ENCODE data around the gene NT5C1A.

NT5C1A gene

GRCh38 chr1:39637361-39637760 is 34.5 kb downstream of the NT5C1A start:
- DNase-seq (ENCODE audit: low read depth in 2 of 2) = no peak

GRCh38 chr1:39635871-39636210 is 36.1 kb downstream of the NT5C1A start:
- no peak for DNase-seq (ENCODE audit: low read depth in 2 of 2)

- no peak for DNase-seq (ENCODE audit: low read depth in 2 of 2)
These were observed 36.6 kb downstream of the NT5C1A start for GRCh38 chr1:39635205-39635870.

- DNase-seq (ENCODE audit: low read depth in 2 of 2) = no peak
These were observed 38.5 kb downstream of the NT5C1A start for GRCh38 chr1:39633422-39633821.

DNA sequence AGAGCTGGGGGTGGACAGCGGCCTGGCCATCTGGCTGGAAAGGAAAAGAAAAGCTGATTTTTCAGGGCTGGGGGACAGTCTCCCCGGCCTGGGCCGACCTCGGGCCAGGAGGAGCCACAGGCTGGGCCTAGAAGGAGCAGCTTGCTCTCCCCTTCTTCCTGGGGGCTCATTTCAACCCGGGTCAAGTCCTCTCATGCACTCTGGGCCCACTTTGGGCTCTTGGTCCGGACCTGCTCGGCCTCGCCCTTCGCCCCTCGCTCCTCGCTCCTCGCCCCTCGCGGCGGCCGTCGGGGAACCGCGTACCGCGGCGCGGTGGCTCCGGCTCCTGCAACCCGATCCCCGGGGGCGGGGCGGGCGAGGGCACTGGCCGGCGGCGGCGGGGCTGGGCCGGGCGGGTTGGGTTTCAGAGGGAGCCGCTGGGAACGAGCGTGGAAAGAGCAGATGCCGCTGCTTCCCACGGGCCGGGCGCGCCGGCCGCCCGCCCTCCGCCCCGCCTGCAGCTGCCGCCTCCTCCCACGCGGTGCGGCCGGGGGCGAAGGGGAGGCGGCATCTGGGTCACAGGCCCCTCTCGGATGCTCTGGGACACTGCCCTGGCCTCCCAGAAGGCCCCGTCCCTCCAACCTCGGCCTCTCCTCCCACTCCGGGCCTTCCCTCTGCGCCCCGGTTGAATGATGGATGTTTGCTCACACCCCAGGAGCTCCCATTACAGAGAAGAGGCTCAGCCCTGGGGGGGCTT is 39.1 kb downstream of the NT5C1A start:
- no peak for DNase-seq (ENCODE audit: low read depth in 2 of 2)

- no peak for DNase-seq (ENCODE audit: low read depth in 2 of 2)
These were observed 39.6 kb downstream of the NT5C1A start for GRCh38 chr1:39632323-39632681.

DNA sequence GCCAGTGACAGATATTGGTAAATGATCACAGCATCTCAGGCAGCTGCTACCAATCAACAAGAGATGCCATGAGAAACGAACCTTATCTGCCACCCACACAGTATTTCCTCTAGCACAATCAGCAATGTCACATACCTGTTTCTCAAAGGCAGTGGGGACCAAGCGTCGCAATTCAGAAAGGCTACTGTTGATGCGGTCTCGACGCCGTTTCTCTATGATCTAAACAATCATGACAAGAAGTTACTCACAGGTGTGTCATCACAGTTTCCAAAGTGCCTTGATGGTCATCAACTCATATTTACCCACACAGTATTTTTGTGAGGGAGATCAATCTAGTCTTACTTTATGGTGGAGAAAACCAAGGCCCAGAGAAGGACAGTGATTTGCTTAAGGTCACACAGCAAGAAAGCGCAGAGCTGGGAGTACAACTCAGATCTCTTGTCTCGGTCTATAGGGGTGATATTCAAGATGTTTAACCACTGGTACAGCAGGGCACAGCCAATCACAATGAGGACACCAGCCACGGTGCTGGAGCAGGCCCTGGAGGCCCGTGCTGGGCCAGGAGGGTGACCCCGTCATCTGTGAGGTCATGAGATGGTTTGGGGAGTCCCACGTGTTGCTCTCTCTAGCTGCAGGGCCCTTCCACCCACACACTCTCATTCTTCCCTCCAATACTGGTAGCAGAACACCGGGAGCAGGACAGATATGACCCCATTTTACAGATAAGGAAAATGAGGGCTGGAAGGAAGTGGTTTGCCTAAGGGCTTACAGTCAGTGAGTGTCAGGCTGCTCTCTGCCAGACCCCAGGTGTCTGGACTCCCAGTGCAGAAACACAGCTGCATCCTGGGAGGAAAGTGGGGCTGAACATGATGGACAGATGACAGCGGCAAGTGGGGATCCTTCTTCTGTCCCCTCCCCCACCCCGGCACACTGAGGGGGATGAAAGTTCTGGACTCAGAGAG is 40.3 kb downstream of the NT5C1A start:
- DNase-seq (ENCODE audit: low read depth in 2 of 2) = no peak

- no peak for DNase-seq (ENCODE audit: low read depth in 2 of 2)
These were observed 43.0 kb downstream of the NT5C1A start for GRCh38 chr1:39628807-39629350.

DNA sequence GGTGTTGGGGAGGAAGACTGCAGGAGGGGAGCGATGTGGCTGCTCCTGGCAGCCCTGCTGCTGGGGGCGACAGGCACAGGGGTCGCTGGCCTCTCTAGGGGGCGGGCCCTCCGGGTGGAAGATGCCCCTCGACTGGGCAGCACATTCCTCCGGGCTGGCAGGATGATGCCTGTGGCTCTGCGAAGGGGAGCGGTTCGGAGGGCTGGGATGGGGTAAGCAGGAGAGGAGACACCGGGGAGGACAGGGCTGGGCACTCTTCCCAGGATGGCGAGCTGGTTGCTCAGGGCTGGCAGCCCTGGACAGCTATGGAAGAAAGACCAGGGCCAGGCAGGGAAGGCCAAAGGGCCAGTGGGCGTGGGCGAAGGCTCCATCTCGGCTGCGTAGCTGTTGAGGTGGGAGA is 45.3 kb downstream of the NT5C1A start:
- DNase-seq (ENCODE audit: low read depth in 2 of 2) = no peak

DNA sequence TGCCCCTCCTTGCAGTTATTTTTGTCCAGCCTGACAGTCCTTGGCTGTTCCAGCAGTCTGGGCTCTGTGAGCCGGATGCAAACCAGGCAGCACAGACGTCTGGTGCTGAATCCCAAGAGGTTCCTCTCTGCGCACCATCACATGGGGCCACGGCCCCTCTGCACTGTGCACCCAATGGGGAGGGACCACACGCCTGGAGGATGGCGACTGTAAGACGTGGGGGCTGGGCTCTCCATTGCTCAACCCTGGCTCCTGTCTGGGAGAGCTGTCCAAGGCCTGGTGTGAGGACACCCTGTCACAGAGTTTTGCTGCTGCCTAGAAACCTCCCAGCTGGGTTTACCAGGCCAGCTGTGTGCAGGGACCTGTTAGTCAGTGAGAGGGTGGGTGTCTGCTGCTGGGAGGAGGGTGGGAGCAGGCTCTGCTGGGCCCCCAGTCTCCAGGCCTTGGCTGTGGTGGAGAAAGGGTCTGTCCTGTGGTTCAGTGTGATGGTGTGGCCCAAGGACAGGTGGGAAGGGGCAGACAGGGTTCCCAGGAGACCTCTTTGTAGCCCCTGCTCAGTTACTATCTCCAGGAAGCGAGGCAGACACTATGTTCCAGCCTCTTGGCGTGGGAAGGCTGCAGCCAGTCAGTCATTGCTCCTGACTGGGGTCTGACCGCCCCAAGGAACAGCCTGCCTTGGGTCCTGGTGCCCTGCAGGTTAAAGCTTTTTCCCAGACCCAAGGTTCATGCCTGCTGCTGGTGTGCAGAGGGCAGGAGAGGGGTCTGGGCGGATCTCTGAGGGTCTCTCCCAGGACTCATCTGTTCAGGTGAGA is 46.2 kb downstream of the NT5C1A start:
- no peak for DNase-seq (ENCODE audit: low read depth in 2 of 2)

GRCh38 chr1:39625009-39625408 is 46.9 kb downstream of the NT5C1A start:
- no peak for DNase-seq (ENCODE audit: low read depth in 2 of 2)

DNA sequence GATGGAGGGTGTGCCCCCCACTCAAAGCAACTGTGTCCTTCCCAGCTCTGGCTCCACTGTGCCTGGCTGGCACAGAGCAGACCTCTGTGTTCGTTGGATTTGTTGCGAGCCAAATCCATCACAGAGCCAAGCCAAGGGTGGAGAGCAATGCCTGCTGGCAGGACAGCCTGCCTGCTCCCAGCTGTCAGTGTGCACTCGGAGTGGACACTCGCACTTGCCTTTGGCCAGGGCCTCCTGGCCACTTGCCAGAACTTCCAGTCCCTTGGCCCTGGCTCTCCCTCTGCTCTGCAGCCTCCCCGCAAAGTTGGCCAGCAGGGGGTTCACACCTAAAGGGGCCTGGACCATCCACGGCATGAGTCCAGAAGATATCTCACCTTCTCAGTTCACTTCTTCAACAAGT is 48.9 kb downstream of the NT5C1A start:
- DNase-seq (ENCODE audit: low read depth in 2 of 2) = no peak

DNA sequence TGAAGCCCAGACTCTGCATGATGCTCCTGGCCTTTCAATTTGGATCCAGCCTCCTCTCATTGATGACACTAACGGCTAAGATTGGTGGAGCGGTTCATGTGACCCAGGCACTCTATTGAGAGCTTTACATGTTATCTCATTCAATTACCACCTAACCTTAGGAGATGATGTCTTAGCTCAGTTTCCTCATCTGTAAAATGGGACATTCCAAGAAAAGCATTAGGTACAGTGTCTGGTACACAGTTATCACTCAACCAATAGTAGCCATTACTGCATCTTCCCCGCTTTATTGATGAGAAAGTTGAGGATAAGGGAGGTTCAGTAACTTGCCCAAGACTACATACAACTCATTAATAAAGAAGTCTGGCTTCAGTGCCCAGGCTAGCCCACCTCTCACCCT is 49.5 kb downstream of the NT5C1A start:
- no peak for DNase-seq (ENCODE audit: low read depth in 2 of 2)

GRCh38 chr1:39620659-39621165 is 51.2 kb downstream of the NT5C1A start:
- no peak for DNase-seq (ENCODE audit: low read depth in 2 of 2)

DNA sequence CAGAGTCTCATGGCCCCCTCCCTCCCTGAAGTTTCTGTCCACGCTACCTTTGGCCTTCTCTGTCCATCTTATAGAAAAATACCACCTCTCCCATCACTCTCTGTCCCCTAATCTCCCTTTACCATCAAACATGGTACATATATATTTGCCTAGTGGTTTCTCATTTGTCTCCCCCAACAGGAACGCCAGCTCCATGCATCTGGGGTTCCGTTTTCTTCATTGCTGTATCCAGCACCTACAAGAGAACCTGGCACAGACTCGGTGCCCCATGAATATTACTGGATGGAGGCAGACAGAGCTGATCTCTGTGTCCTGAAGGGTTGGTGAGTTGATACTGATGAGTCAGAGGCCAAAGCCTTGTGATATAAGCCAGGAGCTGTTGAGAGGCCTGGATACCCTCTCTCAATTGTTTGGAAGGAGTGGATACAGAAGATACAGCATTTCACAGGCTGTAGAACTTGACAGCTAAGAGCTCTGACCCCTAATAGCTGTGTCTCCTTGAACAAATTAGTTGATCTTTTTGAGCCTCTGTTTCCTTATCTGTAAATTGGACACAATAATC is 54.3 kb downstream of the NT5C1A start:
- no peak for DNase-seq (ENCODE audit: low read depth in 2 of 2)

DNA sequence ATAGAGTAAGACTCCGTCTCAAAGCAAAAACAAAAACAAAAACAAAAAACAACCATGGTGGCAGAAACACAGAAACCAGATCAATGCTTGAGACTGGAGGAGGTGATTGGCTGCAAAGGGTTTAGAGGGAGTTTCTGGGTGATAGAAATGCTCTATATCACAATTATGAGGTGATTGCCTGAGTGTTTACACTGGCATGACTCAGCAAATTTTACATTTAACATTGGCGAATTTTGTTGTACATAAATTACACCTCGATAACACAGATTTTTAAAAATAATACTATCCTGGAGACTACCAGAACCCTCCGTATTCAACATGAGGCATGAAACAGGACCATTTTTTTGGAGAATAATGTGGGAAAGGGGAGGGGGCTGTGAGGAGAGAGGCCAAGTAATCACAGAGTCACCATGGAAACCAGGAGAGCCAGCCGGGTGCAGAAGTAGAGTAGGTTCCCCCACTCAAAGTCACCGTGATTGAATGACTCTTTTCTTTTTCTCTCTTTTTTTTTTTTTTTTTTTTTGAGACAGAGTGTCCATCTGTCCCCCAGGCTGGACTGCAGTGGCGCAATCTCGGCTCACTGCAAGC is 56.7 kb downstream of the NT5C1A start:
- no peak for DNase-seq (ENCODE audit: low read depth in 2 of 2)

- DNase-seq (ENCODE audit: low read depth in 2 of 2) = no peak
These were observed 57.4 kb downstream of the NT5C1A start for GRCh38 chr1:39614488-39614887.

- DNase-seq (ENCODE audit: low read depth in 2 of 2) = no peak
These were observed 58.7 kb downstream of the NT5C1A start for GRCh38 chr1:39613250-39613649.

DNA sequence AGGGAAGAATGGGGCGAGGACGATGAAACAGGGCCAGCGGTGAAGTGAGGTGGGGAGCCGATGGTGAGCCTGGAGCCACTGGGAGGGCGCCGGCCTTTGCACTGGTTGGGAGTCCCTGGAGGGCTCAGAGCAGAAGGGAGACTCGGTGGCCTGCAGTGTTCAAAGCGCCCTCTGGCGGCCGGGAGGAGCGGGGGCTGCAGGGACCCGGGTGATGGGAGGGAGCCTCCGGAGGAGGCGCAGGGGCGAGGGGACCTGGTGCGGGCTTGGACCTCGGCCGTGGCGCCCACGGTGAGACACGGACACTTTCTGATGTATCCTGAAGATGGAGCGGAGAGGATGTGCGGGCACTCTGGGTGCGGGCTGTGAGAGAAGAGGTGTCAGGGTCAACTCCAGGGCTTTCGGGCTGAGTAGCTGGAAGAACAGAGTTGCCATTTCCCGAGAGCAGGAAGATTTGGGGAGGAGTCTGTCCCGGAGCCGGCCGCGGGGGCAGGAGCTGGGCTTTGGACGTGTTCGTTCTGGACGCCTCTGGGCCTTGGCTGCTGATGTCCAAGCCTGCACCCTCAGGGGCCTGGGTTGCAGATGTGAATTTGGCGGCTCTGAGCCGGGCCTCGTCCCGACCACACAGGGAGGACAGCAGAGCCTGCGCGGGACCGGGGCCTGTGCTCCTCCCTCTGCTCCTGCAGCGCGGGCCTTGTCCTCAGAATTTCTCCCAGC is 62.1 kb downstream of the NT5C1A start:
- peak; percentile 57 to 68 for DNase-seq (ENCODE audit: low read depth in 2 of 2)
